ENCODE measurements around the gene RECQL. TPM values are rescaled to one million over a fixed set of nuclear protein-coding genes. Genes with fewer than 3 reads are reported as not detected.

RECQL gene
- total and polyA plus RNA-seq, 9 of the 15 experiments (the other 6 are each of a cell fraction or from before 2014, with no cell fraction given), result 22.2 to 44.7 (median 28.5) TPM

DNA sequence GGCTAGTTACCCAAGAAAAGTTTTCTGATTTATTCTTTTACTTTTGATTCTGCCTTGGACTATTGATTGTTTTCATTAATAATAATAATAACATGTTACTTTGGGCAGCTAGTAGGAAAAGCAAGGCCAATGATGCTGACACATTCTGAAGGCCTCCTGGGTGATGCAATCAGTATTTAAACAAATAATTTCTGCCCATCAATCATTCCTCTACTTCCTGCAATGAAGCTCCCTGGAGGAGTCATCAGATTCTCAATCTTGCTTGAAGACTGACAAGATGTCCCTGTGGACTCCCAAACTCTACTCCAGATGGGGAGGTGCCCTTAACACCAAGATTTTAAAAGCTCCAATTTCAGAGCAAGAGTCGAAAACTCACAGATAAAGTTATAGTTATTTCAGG is 24.6 kb upstream of the RECQL start, which contains the start of gene SPX (continued):
- TF ChIP-seq SIN3B (IDR thresholded peaks at IDR 0.05; ENCODE audit: low read depth), result no peak
- TF ChIP-seq ILF3 (IDR thresholded peaks at IDR 0.05; ENCODE audit: borderline replicate concordance), result no peak

DNA sequence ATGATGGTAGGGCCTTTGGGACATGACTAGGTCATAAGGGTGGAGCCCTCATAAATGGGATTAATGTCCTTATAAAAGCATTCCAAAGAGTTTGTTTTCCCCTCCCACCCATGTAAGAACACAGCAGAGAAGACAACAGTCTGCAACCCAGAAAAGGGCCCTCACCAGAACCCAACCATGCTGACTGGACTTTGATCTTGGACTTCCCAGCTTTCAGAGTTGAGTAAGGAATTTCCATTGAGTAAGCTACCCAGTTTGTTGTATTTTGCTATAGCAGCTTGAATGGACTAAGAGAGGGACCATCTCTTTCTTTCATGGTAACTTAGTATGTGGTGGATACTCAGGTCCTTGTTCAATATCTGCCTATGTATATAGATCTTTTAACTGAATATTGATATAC is 21.7 kb upstream of the RECQL start:
- Histone ChIP-seq H3K4me3 (no peak overlapping the region), H3K9ac (ENCODE audit: insufficient read depth in 1 of 2, low read depth in 2 of 2, low read length in 2 of 2) (no peak overlapping the region), H3K9me3 (replicated peaks; ENCODE audit: control insufficient read depth, insufficient read depth, low read depth, low read length) (no peaks in the 10 kb centered on the region), H2AFZ (ENCODE audit: low read depth, low read length) (no peak overlapping the region), H3K9me1 (ENCODE audit: control insufficient read depth, insufficient read depth, low read length) (no peaks in the 10 kb centered on the region), H3K27ac (ENCODE audit: extremely low read depth, low read depth, low read length) (no peak overlapping the region), H3K36me3 (ENCODE audit: control insufficient read depth, insufficient read depth, low read length) (no peaks in the 10 kb centered on the region), H3K27me3 (ENCODE audit: control insufficient read depth in 2 of 2, insufficient read depth in 2 of 2, low read length in 2 of 2) (peaks cover 4 to 9% of the 10 kb centered on the region in 2 experiments; a peak in 3 of 5 replicates), H4K20me1 (replicated peaks; ENCODE audit: control insufficient read depth, insufficient read depth, low read length) (no peaks in the 10 kb centered on the region), H3K79me2 (ENCODE audit: control insufficient read depth, insufficient read depth, low read length) (no peaks in the 10 kb centered on the region), H3K4me2 (ENCODE audit: insufficient read depth, low read length) (no peak overlapping the region), H3K4me1 (replicated peaks in 1 of 2; ENCODE audit: control insufficient read depth in 2 of 2, insufficient read depth in 2 of 2, low read length in 2 of 2) (peaks cover 0 to 8% of the 10 kb centered on the region in 2 experiments; a peak in 1 of 5 replicates)
- ATAC-seq (no peak), FAIRE-seq (no peak), DNase-seq (ENCODE audit: extremely low read depth in 1 of 4, low spot score in 3 of 4) (no peak)
- intact Hi-C loops (cut with micrococcal nuclease) (no loop called here), in situ Hi-C loops (cut with MboI) (no loop called here)
- TF ChIP-seq, protein P1, sequence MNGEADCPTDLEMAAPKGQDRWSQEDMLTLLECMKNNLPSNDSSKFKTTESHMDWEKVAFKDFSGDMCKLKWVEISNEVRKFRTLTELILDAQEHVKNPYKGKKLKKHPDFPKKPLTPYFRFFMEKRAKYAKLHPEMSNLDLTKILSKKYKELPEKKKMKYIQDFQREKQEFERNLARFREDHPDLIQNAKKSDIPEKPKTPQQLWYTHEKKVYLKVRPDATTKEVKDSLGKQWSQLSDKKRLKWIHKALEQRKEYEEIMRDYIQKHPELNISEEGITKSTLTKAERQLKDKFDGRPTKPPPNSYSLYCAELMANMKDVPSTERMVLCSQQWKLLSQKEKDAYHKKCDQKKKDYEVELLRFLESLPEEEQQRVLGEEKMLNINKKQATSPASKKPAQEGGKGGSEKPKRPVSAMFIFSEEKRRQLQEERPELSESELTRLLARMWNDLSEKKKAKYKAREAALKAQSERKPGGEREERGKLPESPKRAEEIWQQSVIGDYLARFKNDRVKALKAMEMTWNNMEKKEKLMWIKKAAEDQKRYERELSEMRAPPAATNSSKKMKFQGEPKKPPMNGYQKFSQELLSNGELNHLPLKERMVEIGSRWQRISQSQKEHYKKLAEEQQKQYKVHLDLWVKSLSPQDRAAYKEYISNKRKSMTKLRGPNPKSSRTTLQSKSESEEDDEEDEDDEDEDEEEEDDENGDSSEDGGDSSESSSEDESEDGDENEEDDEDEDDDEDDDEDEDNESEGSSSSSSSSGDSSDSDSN (IDR thresholded peaks at IDR 0.05; ENCODE audit: borderline replicate concordance in 1 of 2, low read depth in 2 of 2, low read length in 2 of 2), result no peak
- TF ChIP-seq TCF7 (IDR thresholded peaks at IDR 0.05; ENCODE audit: borderline replicate concordance), result no peak
- TF ChIP-seq RFX7 (CRISPR knock-in tag; IDR thresholded peaks at IDR 0.05), result no peak
- TF ChIP-seq, protein P2, sequence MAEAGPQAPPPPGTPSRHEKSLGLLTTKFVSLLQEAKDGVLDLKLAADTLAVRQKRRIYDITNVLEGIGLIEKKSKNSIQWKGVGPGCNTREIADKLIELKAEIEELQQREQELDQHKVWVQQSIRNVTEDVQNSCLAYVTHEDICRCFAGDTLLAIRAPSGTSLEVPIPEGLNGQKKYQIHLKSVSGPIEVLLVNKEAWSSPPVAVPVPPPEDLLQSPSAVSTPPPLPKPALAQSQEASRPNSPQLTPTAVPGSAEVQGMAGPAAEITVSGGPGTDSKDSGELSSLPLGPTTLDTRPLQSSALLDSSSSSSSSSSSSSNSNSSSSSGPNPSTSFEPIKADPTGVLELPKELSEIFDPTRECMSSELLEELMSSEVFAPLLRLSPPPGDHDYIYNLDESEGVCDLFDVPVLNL (CRISPR knock-in tag; IDR thresholded peaks at IDR 0.05; ENCODE audit: low read depth), result no peak
- TF ChIP-seq SMC3 (conservative IDR thresholded peaks at IDR 0.05; ENCODE audit: insufficient read depth, low read depth, low read length), result no peak
- no peak for TF ChIP-seq HDAC8 (tag; IDR thresholded peaks at IDR 0.05)
- TF ChIP-seq ZNF584 (CRISPR knock-in tag; IDR thresholded peaks at IDR 0.05; ENCODE audit: low read depth), result no peak
- POLR2A ChIA-PET, result no interaction called here
- BruUV-seq (replicated peaks), result no TSS peak
- CTCF ChIA-PET (ENCODE audit: low intra/inter-chr PET ratio), result no interaction called here
